BLaER1 (cell line): Measurements from ENCODE around the gene DRC7.

Experiments used
- H3K27ac ChIP-seq: shearing (Covaris generic); formaldehyde crosslinking; 2 replicates; pipeline ENCODE4 v1.8.1; 2022
- H3K27me3 ChIP-seq: shearing (Covaris generic); formaldehyde crosslinking; 2 replicates; pipeline ENCODE4 v1.8.1; 2022
- H3K36me3 ChIP-seq: shearing (Covaris generic); formaldehyde crosslinking; 2 replicates; pipeline ENCODE4 v1.8.1; 2022
- H3K4me1 ChIP-seq: shearing (Covaris generic); formaldehyde crosslinking; 2 replicates; pipeline ENCODE4 v1.8.1; 2022
- H3K4me2 ChIP-seq: shearing (Covaris generic); formaldehyde crosslinking; 2 replicates; pipeline ENCODE4 v1.8.1; 2022
- H3K4me3 ChIP-seq: shearing (Covaris generic); formaldehyde crosslinking; 2 replicates; pipeline ENCODE4 v1.8.1; 2022
- H3K9ac ChIP-seq: shearing (Covaris generic); formaldehyde crosslinking; 2 replicates; pipeline ENCODE4 v1.8.1; 2022
- H3K9me3 ChIP-seq: shearing (Covaris generic); formaldehyde crosslinking; 2 replicates; pipeline ENCODE4 v1.8.1; 2022
- H4K20me1 ChIP-seq: shearing (Covaris generic); formaldehyde crosslinking; 2 replicates; pipeline ENCODE4 v1.8.1; 2022
- Cebpa-rat ChIP-seq: shearing (Covaris generic); IDR thresholded peaks from 2 replicates; pipeline ENCODE4 v1.8.1; 2022

Gene DRC7

GRCh38 chr16:57759541-57760356 is 65.1 kb downstream of the DRC7 start:
- no peak overlapping the region for H3K4me2 ChIP-seq
- H3K4me1 ChIP-seq = peaks cover 8% of the 10 kb centered on the region
- peaks cover 59% of the 10 kb centered on the region for H3K36me3 ChIP-seq
- H3K27ac ChIP-seq = no peak overlapping the region
- H3K4me3 ChIP-seq = no peak overlapping the region
- no peaks in the 10 kb centered on the region for H4K20me1 ChIP-seq
- TF ChIP-seq Cebpa-rat = no peak
- H3K9ac ChIP-seq = no peak overlapping the region
- no peaks in the 10 kb centered on the region for H3K27me3 ChIP-seq
- no peaks in the 10 kb centered on the region for H3K9me3 ChIP-seq

- H4K20me1 ChIP-seq = no peaks in the 10 kb centered on the region
- H3K9ac ChIP-seq = no peak overlapping the region
- no peak overlapping the region for H3K27ac ChIP-seq
- H3K4me2 ChIP-seq = no peak overlapping the region
- peaks cover 51% of the 10 kb centered on the region for H3K36me3 ChIP-seq
- TF ChIP-seq Cebpa-rat = no peak
- H3K4me1 ChIP-seq = peaks cover 8% of the 10 kb centered on the region
- H3K9me3 ChIP-seq = no peaks in the 10 kb centered on the region
- H3K27me3 ChIP-seq = no peaks in the 10 kb centered on the region
- no peak overlapping the region for H3K4me3 ChIP-seq
Observed at GRCh38 chr16:57760357-57761160, 66.0 kb downstream of the DRC7 start.

GRCh38 chr16:57761301-57761700 is 66.7 kb downstream of the DRC7 start:
- Histone ChIP-seq H3K27ac (no peak overlapping the region), H3K4me2 (no peak overlapping the region), H3K27me3 (no peaks in the 10 kb centered on the region), H3K36me3 (peaks cover 44% of the 10 kb centered on the region), H3K9ac (no peak overlapping the region), H3K4me3 (no peak overlapping the region), H4K20me1 (no peaks in the 10 kb centered on the region), H3K4me1 (peaks cover 8% of the 10 kb centered on the region), H3K9me3 (no peaks in the 10 kb centered on the region)
- no peak for TF ChIP-seq Cebpa-rat

- no peaks in the 10 kb centered on the region for H3K9me3 ChIP-seq
- H3K27ac ChIP-seq = no peak overlapping the region; the same call in 1 of the 2 replicates
- H3K4me1 ChIP-seq = peaks cover 8% of the 10 kb centered on the region
- no peak for TF ChIP-seq Cebpa-rat
- H3K4me2 ChIP-seq = no peak overlapping the region
- H3K36me3 ChIP-seq = peaks cover 37% of the 10 kb centered on the region
- no peaks in the 10 kb centered on the region for H3K27me3 ChIP-seq
- no peaks in the 10 kb centered on the region for H4K20me1 ChIP-seq
- H3K4me3 ChIP-seq = no peak overlapping the region
- H3K9ac ChIP-seq = no peak overlapping the region
Observed at GRCh38 chr16:57761957-57762356, 67.4 kb downstream of the DRC7 start.

- H4K20me1 ChIP-seq = no peaks in the 10 kb centered on the region
Observed at GRCh38 chr16:57762365-57763040, 67.9 kb downstream of the DRC7 start.

GRCh38 chr16:57763285-57764005 is 68.8 kb downstream of the DRC7 start:
- H3K4me3 ChIP-seq = no peak overlapping the region
- 0 out of 2 replicates have a peak overlapping the region, but pooled peaks have one; percentile 8 for H3K4me2 ChIP-seq
- no peaks in the 10 kb centered on the region for H3K9me3 ChIP-seq
- H3K27ac ChIP-seq = 0 out of 2 replicates have a peak overlapping the region, but pooled peaks have one; percentile 13
- H4K20me1 ChIP-seq = no peaks in the 10 kb centered on the region
- no peak overlapping the region for H3K9ac ChIP-seq
- no peak for TF ChIP-seq Cebpa-rat
- H3K36me3 ChIP-seq = peaks cover 25% of the 10 kb centered on the region
- H3K4me1 ChIP-seq = peaks cover 8% of the 10 kb centered on the region
- no peaks in the 10 kb centered on the region for H3K27me3 ChIP-seq

More at GRCh38 chr16:57762365-57763040, 67.9 kb downstream of the DRC7 start:
- H3K36me3 ChIP-seq = peaks cover 34% of the 10 kb centered on the region
- H3K27ac ChIP-seq = peak overlapping the region; percentile 18; the same call in 1 of the 2 replicates
- H3K9ac ChIP-seq = no peak overlapping the region
- no peaks in the 10 kb centered on the region for H3K27me3 ChIP-seq
- no peak overlapping the region for H3K4me2 ChIP-seq
- peaks cover 8% of the 10 kb centered on the region for H3K4me1 ChIP-seq
- H3K9me3 ChIP-seq = no peaks in the 10 kb centered on the region
- H3K4me3 ChIP-seq = no peak overlapping the region
- no peak for TF ChIP-seq Cebpa-rat

GRCh38 chr16:57764006-57764340 is 69.4 kb downstream of the DRC7 start:
- Histone ChIP-seq H3K36me3 (peaks cover 20% of the 10 kb centered on the region), H3K27ac (no peak overlapping the region)

GRCh38 chr16:57764341-57765159 is 69.9 kb downstream of the DRC7 start:
- Histone ChIP-seq H3K4me3 (no peak overlapping the region), H3K4me2 (no peak overlapping the region), H4K20me1 (no peaks in the 10 kb centered on the region), H3K9me3 (no peaks in the 10 kb centered on the region), H3K4me1 (peaks cover 8% of the 10 kb centered on the region), H3K27ac (no peak overlapping the region), H3K36me3 (peaks cover 17% of the 10 kb centered on the region; the same call in 1 of the 2 replicates), H3K9ac (no peak overlapping the region), H3K27me3 (no peaks in the 10 kb centered on the region)
- no peak for TF ChIP-seq Cebpa-rat

More at GRCh38 chr16:57764006-57764340, 69.4 kb downstream of the DRC7 start:
- TF ChIP-seq Cebpa-rat = no peak
- H3K4me2 ChIP-seq = no peak overlapping the region
- H3K27me3 ChIP-seq = no peaks in the 10 kb centered on the region
- no peaks in the 10 kb centered on the region for H3K9me3 ChIP-seq
- H3K4me1 ChIP-seq = peaks cover 8% of the 10 kb centered on the region
- H3K4me3 ChIP-seq = no peak overlapping the region
- no peak overlapping the region for H3K9ac ChIP-seq
- H4K20me1 ChIP-seq = no peaks in the 10 kb centered on the region
